Activated CD4-positive, alpha-beta T cell treated with anti-CD3 and anti-CD28 coated beads for 1 hour (primary cell): ENCODE measurements around the gene HAUS7.

Experiments used
- DNase-seq: peaks from one replicate; pipeline ENCODE4 v3.0.0-alpha.2; 2020

HAUS7 gene

DNA sequence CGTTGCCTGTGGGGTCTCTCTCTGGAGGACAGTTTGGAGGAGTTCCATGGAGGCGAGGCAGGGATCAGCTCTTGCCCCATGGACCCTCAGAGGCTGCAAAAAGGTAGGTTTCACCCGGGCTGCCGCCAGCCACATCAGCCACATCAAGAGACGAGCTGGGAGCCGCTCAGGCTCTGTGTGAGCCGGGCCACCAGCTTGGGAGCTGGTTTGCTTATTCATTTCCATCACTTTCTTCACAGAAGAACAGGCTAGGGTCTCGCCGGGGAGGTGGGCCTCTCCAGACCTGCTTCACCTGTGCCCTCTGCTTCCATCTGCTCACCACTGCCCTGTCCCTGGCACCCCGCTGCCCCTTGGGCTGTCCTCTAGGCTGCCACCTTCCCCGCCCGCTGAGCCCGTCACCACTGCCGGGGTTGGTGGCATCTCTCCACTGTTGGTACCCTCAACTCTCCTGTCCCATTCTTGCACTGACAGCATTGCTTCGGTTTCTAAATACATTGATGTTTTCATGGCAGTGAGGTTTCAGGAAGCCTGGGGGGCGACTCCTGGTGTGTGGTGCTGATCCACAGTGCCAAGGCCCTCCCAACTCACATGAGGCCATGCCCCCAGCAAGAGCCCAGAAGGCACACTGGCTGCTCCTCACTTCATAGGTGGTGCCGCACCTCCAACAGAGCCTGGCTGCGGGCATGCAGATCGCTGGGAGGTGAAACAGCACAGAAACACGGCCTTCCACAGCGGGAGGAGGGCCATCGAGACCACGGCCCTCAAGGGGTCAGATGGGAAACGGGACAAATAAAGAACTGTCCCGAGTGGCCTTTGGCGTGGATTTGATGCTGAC lies 20.0 kb downstream of the HAUS7 start:
- no peak for DNase-seq

DNA sequence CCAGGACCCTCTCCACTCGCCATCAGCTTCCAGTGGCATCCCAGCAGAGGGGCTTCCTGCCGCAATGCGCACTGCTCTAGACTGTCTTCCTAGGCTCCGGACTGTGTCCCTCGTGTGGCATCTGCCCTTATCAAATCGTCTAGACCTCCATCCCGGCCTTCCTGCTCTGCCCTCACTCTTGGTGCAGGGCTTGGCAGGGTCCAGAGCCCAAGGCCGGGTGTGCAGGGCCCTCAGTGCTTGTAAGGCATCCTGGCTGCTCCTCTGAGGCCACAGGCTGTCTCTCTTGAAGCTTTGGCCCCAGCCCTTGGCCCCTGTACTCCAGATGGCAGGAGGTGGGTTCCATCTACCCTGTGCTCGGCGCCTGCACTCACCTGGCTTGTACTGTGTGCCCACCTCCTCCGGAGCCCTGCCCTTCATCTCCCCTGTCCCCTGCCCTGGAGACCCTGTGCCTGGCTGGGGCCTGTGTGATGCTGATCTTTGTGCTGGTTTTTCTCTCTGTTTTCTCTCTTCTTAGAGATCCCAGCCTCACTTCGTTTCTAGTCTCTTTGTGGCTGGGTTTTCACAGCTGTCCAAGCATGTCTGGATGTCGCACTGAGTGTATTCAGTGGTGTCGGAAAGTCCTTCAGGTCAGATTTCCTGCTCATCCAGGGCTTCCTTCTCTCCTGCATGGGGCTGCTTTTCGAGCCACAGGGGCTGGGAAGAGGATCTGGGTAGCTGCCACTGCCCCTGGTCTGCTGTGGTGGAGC lies 20.8 kb downstream of the HAUS7 start:
- DNase-seq, result no peak

DNA sequence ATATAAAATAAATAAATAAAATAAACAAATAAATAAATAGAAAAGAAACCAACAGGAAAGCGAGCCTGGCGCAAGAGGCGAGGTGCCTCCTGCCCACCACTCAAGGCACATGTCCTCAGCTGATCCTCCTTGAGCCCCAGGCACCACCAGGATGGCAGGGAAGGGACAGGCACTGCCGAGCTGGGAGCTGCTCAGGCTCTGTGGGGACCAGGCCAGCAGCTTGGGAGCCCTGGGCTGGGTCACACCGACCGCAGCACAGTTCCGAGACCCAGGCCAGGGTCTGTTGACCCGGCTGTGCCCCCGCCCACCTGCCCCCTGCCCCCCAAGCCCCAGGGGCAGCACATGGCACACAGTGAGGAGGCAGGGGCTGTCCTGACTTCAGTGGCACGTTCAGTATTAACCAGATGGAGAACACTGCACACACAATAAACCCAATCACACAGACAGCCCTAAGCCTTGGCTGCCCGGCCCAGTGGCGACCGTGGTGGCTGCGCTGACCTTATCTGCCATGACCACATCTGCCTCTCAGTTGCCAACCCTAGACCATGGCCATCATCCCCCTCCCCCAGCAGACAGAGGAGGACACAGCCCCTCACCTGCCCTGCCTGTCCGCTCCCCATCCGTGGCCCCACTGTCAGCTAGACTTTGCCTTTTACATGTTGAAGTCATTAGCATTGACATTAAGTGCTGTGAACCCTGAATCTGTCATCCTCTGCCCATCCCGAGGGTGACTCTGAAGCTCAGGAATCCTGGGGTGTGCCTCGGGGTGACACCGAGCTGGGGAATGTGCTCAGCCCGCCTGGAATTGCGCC lies 21.6 kb downstream of the HAUS7 start:
- DNase-seq, result no peak

DNA sequence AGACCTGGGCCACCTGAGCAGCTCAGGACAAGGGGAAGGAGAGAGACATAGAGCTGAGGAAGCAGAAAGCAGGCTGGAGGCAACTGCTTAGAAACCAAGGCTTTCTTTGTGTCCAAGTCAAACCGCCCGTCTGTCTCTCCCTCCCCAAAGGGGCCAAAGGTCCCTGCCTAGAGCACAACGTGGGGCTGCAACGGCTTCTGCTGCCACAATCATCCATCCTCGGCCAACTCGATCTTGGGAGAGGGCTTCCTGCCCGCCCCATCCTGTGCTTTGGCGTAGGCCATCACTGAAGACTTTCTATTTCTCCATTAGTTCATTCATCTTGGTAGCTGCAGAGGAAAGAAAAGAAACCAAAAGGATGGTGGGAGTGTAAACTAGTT lies 22.8 kb downstream of the HAUS7 start:
- DNase-seq, result no peak

DNA sequence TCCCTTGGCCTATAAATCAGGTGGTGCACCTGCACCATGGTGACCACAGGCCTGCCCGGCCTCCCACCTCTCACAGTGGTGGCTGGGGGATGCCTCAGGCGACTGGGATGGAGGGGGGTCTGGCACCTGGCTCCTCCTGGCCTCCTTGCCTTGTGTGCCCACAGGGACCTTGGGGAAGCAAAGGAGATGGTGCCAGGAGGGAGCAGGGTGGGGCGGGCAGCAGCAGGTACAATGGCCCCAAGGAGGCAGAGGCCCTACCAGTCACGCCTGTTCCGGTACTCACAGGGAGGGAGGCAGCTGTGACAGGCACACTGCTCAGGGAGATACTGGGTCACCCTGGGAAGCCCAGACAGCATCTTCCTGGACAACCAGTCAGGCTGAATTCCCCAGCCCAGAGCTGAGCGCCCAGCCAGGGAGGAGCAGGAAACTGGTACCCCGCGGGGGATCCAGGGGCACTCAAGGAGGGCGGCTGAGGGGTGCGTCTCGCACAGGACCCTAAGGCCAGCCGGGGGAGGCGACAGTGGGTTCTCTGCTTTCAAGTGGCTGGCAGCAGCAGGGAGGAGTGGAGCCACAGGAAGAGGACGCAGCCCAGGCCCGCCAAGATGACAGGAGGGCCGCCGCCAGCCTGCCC lies 23.3 kb downstream of the HAUS7 start:
- no peak for DNase-seq

DNA sequence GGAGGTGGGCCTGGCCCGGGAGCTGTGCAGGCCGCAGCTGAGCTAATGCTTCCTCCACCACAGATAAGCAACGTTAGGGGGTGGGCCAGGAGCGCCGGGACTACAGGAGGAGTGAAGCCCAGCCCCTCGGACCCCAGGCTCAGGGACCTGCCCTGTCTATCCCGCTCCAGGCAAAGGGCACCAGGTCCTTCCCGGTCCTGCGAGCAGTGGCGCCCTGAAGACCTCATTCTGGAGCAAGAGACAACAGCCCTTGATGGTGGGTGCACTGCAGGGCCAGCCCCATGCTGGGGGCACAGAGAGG lies 23.8 kb downstream of the HAUS7 start:
- DNase-seq, result no peak

DNA sequence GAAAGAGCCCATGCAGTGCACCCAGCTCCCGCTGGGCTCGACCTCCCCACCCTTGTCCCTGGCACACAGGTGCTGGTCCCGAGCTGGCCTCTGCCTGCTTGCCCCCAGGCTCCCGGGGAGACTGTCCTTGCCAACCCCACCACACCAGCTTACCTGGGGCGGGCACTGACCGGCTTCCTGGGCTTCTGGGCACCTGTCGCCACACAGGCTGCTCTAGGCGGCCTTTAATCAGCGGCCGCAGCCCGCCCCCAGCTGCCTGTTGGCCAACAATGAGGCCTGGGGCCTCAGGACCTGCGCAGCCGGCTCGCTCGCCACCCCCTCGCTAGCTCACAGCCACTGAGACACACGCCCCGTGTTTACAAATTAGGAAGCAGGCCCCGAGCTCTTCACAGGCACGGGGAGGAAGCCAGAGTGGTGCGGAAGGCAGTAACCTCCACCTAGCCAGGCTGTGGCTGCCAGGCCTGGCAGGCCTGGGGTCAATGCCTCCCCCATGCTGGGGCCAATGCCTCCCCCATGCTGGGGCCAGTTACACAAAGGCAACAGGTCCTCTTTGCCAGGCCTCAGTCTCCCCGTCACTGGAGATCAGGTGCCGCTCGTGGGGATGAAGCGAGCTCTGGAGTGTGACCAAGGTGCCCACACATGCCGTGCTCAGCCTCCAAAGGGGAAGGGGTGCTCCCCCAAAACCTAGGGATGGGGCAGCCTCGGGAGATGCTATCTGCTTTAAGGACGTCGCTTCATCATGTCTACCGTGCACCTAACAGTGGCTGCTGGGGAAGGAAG lies 24.3 kb downstream of the HAUS7 start, which contains the start of gene TREX2:
TSS of gene TREX2 (minus strand) at position 201 of the 780 bp plus-strand sequence. CDS start 626 bp downstream, outside the sequence.
- DNase-seq, result no peak

DNA sequence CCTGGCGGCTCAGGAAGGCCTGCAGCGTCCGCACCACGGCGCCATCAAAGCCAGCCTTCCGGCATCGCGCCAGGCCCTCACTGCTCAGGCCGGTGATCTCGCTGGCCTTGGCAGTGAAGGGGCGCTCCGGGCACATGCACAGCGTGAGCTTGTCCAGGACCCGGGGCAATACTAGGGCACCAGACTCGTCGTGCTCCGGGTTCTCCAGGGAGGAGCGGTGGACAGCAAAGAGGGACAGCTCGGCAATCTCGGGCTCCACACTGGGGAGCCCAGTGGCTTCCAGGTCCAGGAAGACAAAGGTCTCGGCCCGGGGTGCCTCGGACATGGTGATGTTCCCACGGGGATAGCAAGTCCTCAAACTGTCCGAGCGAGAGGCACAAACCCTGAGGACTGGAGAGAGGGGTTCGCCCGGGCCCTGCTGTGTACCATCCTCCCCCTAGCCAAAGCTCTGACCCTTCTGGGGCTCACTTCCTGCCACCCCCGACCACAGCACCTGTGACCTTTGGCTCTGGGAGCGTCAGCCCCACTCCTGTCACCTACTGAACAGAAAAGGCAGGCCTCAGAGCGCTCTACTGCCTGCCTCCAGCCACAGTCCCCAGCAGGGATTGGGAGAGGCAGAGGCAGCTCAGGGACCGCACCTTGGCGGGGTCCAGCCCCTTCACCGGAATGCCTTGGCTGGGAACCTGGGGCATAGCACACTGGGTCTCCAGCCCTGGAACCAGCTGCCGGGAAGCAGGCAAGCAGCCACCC lies 25.1 kb downstream of the HAUS7 start:
- DNase-seq, result no peak

DNA sequence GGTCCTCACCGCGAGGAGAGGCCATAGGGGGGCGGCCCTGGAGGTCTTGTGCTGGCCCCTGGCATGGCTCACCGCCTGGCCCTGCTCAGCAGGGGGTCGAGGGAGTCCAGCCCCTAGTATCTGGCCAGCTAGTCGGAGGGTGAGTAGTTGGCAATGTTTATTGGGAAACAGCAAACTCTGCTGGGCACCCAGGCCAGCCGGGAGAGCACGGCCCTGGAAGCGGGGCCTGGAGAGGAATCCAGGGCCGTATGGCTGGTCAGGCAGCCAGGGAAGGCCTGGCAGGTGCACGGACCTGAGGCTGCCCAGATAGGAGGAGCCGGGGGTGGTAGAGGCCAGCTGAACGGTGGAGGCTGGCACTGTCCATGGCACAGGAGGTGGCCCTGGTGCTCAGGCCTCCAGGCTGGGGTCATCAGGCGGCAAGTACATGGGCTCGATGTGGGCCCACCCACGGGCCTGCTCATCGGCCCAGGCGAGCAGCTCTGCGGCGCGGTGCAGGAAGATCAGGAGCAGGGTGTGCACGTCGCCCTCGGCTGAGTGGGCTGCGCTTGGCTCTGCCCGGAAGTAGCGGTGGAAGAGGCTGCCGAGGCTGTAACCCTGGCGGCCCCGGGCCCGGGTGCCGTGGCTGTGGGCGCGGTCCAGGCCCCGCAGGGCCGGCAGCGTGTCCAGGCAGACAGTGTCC lies 25.9 kb downstream of the HAUS7 start:
- DNase-seq, result no peak

DNA sequence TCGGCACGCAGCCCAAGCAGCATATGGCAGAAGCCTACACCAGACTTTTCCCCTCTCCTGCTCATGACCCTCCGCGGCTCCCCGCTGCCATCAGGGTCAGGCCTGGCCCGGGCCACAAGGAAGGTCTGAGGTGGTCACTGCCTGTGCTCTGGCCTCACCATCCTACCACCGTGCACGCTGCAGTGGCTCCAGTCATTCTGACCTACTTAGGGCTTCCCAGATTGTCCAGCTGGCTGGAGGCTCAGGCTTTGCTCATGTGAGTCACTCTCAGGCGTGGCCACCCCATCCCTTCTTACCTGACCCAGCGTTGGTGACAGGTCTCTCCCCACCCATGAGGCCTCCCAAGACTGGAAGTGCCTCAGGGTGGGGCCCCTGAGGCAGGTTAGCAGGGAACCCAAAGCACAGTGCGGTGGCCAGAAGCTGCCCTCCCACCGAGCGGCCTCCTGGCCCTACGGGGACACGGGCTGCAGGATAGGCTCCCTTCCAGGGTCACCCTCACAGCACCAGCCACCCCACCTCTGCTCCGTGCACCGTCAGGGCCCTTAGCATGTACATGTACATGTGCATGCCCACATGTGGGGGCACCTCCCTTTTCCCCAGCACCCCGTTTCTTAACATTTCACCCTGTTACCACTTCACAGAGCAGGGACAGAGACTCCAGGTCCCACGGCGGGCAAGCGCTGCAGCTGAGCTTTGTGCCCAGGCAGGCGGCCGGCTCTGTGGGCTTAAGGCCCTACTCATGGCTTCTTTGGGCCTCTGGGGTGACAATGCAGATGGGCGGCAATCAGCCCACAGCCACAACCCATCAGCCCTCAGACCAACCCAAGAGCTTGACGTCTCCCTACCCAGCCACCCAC lies 26.7 kb downstream of the HAUS7 start:
- DNase-seq, result no peak

DNA sequence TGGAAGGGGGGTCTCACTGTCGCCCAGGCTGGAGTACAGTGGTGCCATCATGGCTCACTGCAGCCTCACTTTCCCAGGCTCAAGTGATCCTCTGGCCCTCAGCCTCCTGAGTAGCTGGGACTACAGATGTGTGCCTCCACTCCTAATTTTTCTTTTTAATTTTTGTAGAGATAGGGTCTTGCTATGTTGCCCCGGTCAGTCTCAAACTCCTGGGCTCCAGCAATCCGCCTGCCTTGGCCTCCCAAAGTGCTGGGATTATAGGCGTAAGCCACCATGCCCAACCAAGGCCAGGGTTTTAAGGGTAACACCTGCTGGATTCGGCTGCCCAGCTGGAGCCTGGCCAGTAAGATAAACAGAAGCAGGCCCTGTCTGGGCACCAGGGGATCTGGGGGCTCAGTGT lies 27.9 kb downstream of the HAUS7 start:
- no peak for DNase-seq

DNA sequence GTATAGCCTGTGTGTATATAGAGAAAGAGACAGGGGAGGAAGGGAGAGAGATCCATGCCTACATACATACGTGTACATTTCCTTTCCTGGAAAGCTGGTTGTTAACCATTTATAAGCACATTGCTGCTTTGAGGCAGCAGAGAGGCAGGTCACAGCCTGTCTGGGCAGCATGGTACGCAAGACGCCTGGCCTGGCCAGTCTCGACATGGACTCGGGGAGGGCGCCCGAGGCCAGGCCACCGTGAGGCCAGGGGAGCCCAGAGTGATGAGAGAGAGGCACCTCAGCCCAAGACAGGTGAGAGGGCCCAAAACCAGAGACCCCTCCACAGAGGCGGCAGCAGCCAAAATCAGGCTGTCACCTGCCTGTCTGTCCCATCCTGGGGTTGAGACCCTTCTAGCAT lies 28.4 kb downstream of the HAUS7 start:
- DNase-seq, result no peak

DNA sequence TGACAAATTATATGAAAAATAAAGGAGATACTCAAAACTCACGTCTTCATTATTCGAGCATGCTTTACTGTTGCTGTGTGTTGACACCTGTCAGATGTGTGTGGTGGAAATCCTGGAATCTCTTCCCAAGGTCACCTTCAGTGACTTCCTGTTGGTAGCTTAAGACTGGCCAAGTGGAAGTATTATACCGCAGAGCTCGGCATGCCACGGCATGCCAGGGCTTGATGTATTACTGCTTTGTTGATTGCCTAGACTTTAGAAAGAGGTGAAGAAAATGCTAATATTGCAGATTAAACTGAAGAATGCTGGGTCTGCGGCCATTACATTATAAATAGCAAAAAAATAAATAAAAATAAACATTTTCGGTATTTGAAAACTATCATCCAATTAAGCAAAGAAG lies 29.1 kb downstream of the HAUS7 start:
- DNase-seq, result no peak

DNA sequence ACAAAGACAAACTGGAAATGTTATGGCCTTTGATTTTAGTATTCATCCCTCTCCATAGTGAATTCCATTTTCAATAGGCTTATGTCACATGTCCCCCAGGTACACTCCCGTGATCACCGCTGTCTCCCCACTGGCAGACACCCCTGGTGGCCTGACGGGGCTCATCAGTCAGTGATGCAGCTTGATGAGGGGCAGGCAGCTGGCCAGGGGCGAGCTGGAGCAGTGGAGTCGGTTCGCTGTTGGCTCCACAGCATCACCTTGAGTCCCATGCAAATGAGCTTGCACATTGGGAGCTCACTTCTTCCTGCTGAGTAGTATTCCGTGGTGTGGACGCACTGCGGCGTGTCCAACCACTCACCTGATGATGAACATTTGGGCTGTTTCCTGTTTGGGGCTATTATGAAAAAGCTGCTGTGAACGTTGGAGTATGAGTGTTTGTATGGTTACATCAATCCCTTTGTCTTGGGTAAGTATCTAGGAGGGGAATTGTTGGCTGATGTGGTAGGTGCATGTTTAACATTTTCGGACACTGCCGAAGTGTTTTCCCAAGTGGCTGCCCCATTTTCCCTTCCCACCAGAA lies 29.7 kb downstream of the HAUS7 start:
- DNase-seq, result no peak

DNA sequence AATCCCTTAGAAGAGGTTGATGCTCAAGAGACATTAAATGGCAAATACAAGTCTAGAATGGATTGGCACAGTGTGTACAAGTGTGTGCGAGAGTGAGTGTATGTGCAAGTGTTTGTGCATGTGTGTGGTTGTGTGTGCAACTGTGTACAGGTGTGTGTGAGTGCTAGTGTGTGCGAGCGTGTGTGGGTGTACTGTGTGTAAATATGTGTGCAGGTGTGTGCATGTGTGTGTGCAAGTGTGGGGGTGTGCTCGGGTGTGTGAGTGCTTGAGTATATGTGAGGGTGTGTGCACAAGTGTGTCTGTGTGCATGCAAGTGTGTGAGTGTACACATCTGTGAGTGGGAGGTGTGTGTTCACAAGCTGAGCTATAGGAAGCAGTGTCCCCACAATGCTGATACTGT lies 30.4 kb downstream of the HAUS7 start:
- DNase-seq, result no peak

DNA sequence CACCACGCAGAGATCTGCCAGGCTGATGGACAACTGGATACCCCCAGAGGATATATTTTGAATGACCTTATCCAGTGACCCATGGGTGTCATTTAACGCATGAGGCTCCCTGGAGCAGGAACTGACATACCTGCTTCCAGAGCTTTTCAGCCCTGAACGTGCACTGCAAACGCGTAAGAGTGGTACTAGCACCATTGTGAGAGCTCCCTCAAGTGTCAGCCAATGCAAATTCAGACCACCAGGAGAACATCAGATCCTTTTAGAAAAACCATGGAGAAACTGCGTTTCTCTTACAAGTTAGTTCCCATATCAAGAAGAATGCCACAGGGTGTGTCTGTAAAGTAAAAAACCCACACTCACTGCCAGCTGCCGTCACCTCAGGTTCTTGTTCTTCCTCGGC lies 31.8 kb downstream of the HAUS7 start:
- DNase-seq, result no peak

DNA sequence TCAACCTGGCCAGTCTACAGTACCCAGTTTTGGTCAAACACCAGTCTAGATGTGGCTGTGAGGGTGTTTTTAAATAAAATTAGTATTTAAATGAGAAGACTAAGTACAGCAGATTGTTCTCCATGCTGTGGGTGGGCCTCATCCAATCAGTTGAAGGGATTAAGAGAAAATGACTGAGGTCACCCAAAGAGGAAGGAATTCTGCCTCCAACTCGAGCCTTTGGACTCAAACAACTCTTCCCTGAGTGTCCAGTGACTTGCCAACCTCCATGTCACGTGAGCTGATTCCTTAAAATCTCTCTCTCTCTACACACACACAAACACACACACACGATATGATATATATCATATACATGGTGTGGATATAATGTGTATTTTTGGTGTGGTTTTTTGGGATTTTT lies 34.5 kb downstream of the HAUS7 start:
- DNase-seq, result no peak

DNA sequence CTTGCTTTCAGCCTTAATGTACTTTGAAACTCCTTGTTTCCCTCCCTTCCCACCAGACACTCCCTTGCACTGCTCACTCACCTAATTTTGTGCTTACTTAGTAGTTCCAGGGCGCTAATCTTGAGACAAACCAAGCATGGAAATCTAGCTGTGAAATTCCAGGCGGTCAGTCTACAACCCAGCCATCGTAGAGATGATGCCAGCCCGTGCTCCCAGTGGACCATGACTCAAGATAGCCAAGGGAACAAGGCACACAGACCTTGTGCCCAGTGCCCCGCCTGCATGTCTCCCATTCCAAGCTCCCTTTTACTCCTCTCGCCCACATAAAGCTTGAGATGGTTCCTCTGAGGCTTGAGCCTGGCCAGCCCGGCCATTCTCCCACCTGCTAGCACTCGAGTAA lies 35.6 kb downstream of the HAUS7 start:
- no peak for DNase-seq

DNA sequence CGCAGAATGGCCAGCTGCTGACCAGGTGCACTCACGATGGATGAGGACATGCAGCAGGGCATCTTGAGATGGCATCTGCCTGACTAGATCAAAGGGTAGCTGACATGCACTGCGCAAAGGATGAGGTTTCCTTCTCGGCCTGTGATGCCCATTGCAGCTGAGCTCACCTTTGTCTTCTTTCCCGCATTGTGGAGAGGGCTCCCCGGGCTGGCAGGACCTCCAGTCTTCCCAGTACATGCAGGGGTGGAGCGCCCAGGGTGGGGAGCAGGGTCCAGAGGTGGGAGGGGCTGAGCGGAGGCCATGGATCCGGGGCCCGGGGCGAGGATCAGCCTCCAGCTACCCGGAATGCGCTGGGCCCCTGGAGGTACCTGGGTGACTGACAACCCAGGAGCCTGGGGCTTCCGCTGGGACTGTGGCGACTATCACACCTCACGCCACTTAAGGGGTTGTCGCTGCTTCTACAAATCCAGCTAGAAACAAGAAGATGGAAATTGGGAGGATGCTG lies 36.5 kb downstream of the HAUS7 start:
- no peak for DNase-seq
